GM18511 (cell line): ENCODE data around the gene DCTN4.
"Not testable (repeated sequence)": the region's sequence is repeated elsewhere in the genome, so short reads cannot be mapped to it uniquely, and the experiment has no call there.

ENCODE experiments used
- ATAC-seq: cut with Tn5 transposase; IDR thresholded peaks from one replicate; pipeline ENCODE4 v1.9.1; 2021; ENCODE audit warnings: mild to moderate bottlenecking, moderate library complexity; ENCODE audit not compliant: unreplicated experiment

Gene DCTN4

DNA sequence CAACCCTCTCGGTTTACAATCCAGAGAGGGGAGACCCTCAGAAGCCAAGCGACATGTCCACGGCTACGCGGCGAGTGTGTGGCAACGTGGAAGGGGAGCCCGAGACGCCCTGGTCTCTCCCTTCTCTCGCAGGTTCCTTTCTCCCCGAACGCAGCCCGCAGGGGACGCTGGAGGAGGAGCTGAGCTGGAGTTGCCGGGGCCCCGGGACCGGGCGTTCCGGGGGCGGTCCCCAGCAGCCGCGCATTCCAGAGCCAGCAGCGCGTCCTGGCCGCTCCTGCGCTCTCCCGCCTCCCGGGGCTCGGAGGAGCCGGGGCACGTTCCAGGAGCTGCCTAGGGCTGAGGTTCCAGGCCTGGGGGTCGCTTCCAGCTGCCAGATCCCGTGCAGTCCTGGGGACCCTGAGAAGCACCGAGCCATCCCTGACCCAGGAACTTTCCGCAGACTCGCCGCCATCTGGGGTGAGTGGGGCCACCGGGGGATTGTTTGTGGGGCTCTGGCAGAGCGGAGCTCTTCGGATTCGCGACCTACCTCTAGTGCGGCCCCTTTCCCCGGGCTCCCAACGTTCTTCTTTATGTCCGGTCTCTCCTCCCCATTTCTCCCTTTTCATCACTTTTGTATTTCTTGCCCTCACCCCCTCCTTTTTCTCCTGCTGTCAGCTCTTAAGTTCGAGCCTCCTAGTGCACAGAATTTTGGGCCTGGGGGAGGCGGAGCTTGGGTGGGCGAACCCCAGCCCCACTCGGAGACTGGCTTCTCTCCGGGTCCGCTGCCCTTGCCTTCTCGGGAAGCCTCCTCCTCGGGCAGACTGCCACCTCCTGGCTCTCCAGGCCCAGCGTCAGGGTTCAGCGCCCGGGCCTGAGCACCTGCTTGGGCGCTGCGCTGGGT is 19.9 kb upstream of the DCTN4 start, which contains the start of gene SMIM3:
SMIM3 (plus strand) TSS at position 241 of the 880 bp plus-strand sequence. CDS start 16,684 bp downstream, outside the sequence.
- peak; percentile 37 for ATAC-seq

DNA sequence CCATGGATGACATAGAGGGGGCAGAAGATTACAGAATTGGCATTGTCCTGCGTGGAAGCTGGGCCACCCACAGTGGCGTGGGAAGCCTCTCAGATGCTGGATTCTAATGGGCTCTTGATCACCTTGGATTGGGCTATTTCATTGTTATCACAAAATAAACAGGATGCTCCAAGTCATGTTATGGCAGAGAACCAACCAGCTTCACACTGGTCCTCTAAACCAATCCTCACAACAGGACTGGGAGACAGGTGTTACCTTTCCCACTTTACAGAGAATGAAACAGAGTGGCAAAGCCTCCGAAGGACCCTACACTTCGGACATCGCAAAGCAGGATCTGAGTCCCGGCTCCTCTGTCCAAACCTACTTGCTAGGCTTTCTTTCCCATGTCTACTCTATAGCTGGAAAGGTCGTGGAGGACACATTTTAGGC is 19.3 kb upstream of the DCTN4 start:
- ATAC-seq, result no peak

DNA sequence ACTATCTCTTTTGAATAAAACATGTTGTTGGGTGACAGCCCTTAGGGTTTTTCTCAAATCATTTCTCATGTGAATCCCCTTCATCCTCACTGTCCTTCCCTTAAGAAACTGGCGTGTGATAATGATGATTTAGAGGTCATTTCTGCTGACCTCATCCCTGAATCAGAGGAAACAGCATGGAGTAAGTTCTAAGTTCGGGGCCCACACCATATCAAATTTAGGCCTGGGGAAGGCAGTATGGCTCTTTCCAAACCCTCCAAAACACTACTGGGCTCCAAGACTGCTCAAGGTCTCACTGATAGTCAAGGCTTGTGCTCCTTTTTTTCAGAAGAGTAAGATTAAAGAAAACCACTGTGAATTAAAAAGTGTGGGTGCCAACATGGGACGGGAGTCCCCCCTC is 18.9 kb upstream of the DCTN4 start:
- ATAC-seq, result no peak

DNA sequence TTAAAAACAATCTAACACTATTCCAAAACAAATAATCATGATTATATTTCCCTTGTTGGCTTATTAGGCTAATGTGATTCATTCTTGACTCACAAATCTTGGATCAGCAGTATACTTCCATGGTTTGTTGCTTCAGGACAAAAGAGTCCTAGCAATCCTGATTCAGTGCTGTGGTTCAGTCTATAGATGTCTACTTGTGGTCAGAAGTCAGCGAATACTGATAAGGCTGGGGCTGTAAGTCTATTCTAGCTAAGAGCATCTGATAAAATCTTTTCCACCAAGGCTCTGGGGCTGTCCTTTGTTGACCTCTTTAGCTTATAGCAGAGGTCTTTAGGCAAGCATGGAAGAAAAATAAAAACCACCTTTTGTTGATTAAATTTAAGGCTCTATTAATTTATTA is 15.3 kb upstream of the DCTN4 start:
- no peak for ATAC-seq

DNA sequence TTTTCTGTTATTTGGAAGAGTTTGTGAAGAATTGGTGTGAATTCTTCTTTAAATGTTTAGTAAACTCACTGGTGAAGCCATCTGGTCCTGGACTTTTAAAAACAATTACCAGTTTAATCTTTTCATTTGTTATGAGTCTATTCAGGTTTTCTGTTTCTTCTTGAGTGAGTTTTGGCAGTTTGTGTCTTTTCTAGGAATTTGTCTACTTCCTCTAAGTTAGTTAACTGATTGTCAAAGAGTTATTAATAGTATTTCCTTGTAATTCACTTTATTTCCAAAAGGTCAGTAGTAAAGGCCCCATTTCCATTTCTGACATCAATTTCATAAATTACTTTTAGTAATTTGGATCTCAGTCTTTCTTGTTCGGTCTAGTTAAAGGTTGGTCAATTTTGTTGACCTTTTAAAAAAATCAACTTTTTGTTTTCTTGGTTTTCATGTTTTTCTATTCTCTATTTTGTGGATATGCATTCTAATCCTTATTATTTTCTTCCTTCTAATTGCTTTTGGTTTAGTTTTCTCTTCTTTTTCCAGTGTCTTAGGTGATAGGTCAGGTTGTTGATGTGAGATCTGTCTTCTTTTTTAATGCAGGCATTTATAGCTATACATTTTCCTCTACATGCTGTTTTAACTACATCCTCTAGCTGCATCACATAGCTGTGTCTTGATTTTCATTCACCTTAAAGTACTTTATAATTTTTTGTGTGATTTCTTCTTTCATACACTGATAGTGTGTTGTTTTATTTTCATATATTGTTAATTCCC is 12.4 kb upstream of the DCTN4 start:
- no peak for ATAC-seq

DNA sequence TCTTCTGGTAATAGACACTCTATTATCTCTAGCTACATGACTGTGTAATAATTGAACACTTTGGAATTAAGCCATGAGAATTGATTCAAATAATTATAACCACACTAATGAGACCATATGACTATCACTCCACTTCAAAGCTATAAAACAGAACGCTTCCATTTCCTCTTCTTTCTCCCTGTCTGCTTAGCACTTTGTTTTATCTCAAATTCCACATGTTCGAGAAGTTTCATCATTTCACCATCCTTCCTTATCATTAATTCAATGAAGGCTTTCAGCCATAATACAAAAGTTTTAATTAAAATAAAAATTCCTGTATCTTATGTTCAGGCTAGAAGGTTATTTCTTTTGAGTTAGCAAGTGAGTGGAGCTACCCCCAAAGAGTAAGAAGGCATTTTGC is 7.4 kb upstream of the DCTN4 start:
- ATAC-seq, result no peak

DNA sequence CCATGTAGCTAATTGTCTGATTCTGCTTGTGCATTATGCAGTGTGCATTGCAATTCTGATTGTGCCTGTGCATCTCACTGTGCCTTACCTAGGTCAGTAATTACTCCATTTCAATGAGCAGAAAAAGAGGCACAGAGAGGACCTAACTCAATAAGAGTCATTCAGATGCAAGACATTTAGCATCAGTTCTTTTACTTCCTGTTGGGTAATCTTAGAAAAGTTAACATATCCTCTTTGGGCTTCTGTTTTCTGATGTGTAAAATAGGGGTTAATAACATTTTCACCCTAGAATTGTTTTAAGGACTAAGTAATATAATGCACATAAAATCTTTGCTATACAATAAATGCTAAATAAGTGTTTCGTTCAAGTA is 7.0 kb upstream of the DCTN4 start:
- ATAC-seq, result no peak

DNA sequence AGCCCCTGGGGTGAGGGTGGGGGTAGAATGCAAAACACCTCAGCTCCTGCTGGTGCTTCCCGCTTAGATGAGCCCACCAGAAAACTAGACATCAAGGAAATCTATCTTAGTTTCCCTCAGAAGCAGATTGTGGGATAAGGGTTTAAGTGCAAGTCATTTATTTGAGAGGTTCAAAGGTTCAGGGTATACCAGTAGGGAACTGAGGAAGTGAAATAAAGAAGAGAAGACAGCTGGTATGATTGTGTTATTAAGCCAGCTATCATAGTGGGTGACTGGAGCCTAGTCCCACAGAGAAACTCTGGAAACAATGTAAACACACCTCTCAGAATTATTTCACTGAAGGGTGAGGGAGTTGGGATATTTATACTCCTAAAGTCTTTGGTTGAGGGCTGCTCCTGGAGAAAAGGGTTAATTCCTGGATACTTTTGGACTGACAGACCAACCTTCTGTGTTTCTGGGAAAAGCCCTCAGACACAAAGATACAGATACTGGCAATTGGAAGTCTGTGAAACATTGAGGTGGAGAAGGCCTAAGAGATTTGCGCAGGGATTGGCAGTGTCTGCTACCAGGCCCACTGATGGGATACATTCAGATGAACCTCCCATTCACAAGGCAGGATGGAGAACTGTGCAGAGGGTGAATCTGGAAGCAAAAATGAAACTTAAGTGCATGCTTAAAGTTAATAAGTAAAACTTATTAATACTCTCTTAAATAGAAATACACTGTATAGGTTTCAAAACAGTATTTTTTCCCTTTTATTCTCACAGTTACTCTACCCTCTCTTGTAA is 6.4 kb upstream of the DCTN4 start:
- peak; percentile 61 for ATAC-seq

DNA sequence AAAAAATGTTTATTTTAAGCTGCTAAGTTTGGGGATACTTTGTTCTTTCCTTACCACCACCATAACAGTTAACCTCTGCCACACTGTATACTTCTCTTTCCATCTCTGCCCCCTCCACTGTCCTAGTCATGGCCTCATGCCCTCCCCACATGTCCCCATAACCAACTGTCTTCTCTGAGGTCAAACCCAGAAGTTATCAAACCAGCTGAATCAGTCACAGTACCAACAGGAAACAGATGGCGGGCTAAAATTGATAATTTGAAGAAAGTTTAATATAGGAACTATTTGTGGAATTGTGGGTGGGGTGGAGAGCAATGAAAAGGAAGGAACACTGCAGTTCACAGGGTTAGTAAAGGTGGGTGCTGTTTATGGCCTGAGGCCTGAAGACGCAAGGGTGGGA is 5.7 kb upstream of the DCTN4 start:
- ATAC-seq, result no peak

DNA sequence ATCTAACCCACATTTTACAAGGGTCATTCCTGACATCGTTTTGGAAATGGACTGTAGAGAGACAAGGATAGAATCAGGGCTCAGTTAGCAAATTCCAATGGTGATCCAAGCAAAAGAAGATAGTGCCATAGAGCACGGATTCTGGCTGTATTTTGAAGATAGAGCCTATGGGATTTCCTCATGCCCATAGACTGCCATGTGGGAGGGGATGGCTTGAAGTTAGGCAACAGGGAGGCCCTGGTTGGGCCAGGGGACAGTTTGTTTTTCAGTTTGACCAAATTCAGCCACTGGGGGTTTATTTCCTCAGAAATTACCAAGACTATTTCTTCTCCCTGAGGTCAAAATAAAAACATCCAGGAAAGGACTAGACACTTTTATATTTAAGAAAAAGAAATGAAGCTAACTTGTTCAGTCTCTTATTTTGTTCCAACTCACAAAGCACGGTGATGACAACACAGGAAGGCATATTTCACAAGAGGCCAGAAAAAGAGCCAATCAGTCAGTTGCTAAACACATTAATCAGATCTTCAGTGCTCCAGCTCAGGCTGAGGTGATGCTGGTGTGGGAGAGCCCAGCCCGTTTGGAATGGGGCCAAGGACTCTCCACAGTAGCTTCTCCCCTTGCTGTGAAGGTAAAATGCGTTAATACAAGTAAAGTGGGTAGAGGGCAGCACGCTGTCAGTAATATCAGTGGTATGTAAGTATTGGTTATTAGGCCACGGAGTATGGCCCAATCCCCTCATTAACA is 4.4 kb upstream of the DCTN4 start:
- ATAC-seq, result no peak

DNA sequence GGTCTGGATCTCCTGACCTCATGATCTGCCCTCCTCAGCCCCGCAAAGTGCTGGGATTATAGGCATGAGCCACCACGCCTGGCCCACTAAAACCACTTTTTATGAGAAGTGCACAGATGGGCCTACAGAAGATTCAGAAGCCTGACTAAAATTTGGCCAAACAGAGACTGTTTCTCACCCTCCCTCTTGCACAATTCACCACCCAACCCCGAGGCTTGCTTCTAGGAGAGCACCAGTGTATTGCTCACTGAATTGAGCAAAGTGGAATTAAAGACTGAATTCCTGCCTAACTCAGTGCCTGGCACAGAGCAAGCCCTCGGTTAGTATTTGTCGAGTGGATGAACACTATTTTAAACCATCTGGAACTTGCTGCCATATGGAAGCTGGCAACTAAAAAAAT is 3.4 kb upstream of the DCTN4 start:
- no peak for ATAC-seq

DNA sequence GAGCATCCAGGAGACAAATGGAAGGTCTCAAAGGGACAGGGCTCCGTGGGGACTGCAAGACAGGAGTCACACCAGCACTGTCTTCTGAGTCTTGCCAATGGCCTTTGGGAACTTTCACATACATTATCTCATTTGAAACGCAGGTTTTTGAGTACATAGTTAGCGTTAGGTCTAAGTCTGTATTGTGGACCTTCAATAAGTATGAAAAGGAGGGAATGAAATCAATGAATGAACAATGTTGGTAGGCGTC is 442 bp upstream of the DCTN4 start:
- ATAC-seq, result no peak

DNA sequence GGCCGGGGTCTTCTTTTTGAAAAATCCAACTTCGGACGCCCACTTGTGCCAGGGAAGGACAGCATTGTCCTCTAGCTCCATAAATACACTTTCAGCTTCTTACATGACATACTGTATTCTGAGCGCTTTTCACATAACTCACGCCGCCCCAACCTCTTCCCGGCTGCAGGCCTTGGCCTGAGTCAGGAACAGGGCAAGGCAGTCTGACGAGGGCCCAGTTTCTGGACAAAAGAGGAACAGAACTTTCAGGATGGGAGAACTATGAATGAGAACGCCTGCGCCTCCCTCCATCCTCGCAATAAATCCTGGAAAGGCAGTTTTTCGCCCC is 650 bp downstream of the DCTN4 start:
- peak; percentile 19 for ATAC-seq

DNA sequence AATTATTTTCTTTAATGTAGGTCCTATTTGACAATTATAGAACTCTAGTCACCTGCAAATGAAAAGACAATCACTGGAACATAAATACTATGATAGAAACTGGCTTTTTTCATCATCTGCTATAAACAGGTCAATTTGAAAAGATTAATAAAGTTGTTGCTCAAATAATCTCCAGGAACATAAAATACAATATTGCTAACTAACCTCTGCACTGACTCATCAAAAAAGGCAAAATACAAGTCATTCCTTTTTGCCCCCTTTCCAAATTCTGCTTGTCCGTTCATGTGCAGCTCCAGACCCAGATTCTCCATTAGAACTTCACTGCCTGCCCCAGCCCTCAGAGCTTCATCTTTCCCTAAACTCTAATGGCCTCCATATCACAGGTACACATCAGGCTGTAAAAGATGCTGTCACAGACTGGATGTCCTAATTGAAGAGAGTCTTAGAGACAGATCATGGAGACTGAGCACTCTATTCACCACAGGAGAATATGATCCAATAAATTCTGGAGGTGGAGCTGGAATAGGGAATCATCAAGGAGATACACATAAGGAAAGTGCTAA is 1.6 kb downstream of the DCTN4 start:
- no peak for ATAC-seq

DNA sequence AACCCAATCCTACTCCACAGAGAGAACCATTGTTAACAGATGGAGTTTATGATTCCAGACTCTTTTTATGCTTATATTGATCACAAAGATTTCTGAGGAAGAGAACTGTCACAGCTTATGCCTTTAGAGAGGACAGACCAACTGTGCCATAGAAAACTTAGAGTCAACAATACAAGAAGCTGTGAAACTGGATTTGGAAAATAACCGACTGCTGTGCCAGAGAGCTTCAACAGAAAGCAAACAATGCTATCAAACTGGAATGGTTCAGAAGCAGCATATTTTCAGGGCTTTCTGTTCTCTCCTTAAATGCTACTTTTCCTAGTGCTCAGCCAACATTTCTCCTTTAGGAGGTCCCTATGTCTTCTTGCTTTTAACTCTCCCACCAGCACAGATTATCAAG is 5.0 kb downstream of the DCTN4 start:
- no peak for ATAC-seq

DNA sequence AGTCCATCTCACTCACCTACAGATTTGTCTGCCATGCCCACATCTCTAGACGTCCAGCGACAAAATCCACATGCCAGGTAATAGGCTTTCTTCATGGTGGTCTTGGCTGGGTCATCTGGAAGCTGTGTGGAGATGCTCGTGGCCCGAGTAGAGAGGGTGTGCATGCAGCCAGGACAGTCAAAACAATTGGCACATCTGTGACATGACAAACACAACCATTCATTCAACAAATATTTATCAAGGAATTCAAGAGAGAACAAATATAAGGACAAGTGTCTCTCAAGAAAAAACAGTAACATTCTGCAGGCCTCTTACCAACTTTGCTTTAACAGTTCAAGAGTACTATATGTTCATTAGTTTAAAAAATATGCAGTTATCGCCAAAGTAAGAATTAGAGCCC is 5.4 kb downstream of the DCTN4 start:
- ATAC-seq, result no peak

DNA sequence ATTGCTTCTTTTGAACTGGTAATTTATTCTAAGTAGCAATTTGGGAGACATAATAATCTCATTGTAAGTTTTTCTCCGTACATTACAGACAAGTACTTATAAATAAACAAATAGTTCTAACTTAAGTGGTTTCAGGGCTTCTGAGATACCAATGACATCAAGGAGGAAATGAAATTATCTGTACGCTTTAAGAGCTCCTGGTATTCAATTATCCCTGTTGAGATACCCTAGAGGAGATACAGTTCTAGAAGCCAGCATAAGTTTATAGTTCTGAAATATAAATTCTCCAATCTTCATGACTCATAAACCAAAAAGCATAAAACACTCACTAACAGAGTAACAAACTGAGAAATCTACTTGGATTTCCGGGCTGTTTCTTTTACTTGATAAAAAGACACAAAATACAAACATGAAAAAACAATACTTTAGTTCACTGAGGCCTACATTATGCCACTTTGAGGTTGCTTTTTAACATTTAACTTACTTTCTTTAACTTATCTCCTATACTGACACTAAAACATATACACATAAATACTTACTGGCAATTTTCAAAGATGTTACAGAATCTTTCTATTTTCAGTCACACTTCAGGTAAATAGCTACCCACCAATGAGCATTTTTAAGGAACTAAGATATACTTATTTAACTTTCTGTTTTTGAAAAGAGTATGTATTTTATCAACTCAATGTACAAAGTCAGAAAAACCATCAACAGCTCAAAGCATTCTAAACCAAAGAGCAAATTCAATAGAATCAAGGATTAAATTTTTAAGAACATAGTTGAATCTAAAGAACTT is 7.5 kb downstream of the DCTN4 start:
- no peak for ATAC-seq

DNA sequence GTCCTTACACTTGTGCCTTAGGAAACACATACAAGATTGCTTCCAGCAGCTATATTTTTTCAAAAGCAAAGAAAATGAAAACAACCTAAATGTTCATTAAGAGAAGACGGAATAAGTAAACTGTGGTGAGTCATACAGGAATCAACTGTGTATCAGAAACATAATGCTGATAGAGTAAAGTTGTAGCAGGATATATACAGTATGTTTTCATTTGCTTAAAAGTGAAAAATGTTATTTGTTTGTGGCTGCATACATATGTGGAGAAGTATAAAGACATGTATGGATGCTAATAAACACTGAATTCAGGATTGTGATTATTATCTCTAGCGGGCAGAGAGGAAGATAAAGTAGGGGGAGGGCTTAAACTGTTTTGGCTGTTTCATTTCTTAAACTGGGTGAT is 8.3 kb downstream of the DCTN4 start:
- no peak for ATAC-seq

DNA sequence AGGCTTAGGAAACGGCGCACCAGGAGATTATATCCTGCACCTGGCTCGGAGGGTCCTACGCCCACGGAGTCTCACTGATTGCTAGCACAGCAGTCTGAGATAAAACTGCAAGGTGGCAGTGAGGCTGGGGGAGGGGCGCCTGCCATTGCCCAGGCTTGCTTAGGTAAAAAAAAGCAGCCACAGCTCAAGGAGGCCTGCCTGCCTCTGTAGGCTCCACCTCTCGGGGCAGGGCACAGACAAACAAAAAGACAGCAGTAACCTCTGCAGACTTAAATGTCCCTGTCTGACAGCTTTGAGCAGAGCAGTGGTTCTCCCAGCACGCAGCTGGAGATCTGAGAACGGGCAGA is 15.7 kb downstream of the DCTN4 start:
- ATAC-seq, result not testable (repeated sequence)
